HG03575 (cell line): ENCODE data around the gene CSTPP1.
"Not testable (repeated sequence)": the region's sequence is repeated elsewhere in the genome, so short reads cannot be mapped to it uniquely, and the experiment has no call there.

ENCODE experiments used
- ATAC-seq: cut with Tn5 transposase; IDR thresholded peaks from one replicate; pipeline ENCODE4 v1.9.1; 2021; ENCODE audit not compliant: unreplicated experiment, insufficient number of reproducible peaks, low FRiP score; ENCODE audit errors: extremely low read depth

CSTPP1 gene

DNA sequence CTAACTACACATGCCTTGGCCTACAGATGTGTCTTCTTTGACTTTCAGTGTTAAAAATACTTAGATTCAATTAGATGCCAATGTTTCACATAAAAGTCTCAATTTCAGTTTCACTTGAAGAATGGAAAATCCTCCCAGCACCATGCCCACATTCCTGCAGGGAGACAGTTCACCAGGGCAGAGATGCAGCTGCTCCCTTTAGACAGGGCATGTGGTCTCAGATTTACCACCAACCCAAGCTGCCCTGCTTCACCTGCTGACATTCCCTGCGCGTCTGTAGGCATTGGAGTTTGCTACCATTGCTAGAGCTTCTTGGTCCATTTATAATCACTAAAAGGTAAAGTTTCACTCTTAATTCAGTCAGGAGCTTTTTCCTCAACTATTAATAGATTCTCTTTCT lies 126.2 kb downstream of the CSTPP1 start:
- ATAC-seq = no peak

DNA sequence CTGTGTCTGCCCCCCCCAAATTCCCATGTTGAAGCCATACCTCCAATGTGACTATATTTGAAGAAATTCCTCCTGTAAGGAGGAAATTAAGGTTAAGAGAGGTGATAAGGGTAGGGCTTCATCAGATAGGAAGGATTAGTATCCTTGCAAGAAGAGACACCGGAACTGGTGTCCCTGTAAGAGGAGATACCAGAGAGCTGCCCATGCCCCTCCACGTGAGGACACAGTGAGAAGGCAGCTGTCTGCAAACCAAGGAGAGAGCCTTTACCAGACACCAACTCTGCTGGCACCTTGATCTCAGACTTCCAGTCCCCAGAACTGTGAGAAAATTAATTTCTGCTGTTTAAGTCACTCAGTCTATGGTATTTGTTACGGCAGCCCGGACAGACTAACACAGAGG lies 130.8 kb downstream of the CSTPP1 start:
- no peak for ATAC-seq

DNA sequence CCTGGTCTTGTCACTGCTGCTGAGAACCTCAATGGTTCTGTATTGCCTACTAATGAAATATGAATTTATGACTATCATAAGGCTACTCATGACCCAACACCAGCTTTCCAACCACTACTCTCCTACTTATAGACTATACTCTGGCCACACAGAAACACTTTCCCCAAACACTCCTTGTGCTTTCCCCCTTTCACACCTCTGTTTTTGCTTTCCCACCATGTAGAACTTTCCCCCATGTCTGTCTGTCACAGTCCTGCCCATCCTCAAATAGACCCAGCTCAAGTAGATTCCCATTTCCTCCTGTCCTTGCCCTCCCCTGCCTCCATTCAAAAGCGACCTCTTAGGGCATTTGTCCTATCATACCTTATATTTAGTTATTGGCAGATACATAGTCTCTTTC lies 134.2 kb downstream of the CSTPP1 start:
- ATAC-seq = no peak

DNA sequence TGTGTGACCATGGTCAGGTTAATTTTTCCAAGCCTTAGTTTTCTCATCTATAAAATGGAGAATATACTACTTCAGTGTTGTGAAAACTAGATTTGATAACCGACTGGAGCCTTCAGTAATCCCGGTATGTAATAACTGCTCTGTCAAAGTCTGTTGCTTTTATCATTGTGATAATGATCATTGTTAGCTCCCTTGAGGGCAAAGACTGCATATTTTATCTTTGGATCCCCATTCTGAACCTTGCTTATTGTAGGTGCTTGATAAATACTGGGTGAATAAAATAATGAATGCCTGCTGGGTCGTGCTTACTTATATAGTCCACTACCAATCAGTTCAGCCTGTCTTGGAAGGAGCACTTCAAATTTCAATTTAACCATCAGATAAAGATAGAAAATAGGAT lies 134.8 kb downstream of the CSTPP1 start:
- no peak for ATAC-seq

DNA sequence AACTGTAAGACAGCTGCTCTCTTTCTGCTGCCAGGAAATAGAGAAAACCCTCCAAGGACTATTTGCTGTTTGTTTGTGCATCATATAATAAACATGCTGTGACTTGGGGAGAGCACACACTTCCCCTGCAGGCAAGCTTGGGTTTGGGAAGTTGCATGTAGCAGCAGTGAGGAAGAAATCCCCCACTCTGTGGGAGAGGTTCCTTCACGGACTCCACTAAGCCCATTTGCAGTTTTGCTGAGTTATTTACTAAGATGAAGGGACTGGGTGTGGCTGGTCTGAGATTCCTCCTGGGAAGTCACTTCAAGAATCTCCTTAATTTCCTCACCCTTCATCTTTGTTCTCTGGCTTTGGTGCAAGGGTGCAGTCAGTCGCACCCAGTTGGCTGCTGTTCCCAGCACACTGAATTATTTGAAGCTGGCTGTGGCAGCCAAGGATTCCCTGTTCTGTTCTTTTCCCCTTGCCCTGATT lies 135.3 kb downstream of the CSTPP1 start:
- no peak for ATAC-seq

DNA sequence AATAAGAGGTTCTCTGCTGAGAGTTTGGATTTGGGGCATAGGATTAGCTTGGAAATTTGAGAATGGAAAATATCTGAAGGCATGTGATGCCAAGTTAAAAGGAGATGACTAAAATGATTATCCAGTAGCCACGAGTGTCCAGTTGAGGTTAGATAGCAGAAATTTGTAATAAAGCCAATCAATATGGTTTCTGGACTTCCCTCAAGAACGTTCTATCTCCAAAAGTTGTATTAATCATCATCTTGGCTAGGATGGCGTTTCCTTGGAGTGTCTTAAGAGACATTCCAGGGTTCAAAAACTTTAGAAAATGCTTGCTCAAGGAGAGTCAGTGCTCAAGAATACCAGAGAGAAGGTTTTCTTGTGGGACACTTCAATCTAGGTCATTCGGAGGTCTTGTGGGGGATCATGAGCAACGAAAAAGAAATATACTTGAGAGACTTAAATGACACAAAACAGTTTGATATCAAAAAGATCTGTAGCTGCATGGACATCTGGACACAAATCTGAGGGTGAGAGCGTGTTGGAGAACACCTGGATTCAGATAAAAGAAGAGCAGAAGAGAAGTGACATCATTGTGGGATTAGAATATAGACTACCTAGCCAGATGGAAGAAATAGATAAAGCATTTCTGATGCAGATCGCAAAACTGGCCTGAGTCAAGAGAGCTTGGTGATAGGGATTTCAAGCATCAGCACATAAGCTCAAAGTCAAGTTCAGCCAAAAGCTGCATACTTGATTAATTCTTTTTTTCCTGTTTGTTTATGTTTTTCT lies 142.4 kb downstream of the CSTPP1 start:
- ATAC-seq = no peak

DNA sequence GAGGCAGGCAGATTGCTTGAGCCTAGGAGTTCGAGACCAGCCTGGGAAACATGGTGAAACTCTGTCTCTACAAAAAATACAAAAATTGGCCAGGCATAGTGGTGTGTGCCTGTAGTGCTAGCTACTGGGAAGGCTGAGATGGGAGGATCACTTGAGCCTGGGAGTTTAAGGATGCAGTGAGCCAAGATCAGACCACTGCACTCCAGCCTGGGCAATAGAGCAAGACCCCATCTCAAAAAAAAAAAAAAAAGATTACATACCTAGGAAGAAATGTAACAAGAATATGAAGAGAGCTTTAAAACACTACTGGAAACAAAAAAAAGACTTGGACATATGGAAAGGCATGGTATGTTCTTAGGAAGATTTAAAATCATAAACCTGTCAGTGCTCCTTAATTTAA lies 144.2 kb downstream of the CSTPP1 start:
- not testable (repeated sequence) for ATAC-seq

DNA sequence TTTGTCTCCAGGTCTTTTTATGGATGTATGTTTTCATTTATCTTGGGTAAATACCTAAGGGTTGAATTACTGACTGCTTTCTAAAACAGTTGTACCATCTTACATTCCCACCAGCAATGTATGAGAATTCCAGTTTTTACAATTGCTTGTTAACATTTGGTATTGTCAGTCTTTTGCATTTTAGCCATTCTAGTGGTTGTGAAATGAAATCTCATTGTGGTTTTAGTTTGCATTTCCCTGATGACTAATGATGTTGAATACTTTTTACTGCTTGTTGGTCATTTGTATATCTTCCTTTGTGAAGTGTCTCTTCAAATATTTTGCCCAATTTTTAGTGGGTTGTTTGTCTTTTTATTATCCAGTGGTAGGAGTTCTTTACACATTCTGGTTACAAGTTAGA lies 147.4 kb downstream of the CSTPP1 start:
- no peak for ATAC-seq

DNA sequence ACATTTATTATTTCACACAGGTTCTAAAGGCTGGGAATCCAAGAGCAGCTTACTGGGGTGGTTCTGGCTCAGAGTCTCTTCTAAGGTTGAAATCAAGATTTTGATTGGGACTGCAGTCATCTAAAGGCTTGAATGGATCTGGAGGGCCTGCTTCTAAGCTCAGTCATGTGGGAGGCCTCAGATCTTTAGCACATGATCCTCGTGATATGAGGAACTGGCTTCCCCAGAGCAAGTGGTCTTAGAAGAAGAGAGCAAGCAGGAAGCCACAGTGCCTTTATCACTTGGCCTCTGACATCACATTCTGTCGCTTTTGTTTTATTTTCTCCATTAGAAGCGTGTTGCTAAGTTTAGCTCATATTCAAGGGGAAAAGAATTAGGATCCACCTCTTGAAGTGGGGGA lies 151.2 kb downstream of the CSTPP1 start:
- no peak for ATAC-seq

DNA sequence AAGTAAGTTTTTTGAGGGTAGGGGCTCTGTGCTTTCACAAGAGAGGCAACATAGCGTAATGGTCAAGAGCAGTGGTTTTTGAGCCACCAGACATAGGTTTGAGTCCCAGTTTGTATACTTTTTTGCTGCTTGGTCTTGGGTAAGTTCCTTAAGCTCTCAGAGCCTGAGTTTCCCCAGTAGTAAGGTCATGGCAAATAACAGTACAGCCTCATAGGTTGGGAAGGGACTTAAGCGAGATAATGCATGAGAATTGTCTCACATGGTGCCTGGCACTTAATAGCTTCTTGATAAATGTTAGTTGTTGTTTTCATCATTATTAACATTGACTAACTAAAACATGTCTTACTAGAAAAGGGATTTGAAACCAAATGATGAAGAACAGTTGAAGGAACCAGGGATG lies 157.0 kb downstream of the CSTPP1 start:
- no peak for ATAC-seq

DNA sequence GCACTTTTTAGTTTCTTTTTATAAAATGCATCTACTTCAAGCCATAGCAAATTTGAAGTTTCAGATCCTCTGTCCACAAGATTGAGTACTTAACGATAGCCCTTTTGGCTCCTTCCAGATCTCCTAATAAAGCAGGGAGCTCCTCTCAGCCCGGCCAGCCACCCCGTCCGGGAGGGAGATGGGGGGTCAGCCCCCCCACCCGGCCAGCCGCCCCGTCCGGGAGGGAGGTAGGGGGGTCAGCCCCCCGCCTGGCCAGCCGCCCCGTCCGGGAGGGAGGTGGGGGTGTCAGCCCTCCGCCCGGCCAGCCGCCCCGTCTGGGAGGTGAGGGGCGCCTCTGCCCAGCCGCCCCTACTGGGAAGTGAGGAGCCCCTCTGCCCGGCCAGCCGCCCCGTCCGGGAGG lies 160.3 kb downstream of the CSTPP1 start:
- not testable (repeated sequence) for ATAC-seq

DNA sequence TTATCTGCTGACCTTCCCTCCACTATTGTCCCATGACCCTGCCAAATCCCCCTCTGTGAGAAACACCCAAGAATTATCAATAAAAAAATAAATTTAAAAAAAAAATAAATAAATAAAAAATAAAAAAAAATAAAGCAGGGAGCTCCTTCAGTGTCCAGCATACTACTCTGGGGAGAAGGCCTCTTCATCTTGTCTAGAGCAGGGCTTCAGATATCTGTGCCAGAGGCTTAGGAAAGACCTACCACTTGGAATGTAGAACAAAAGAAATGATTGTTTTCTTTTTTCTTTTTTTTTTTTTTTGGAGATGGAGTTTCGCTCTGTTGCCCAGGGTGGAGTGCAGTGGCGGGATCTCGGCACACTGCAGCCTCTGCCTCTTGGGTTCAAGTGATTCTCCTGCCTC lies 161.7 kb downstream of the CSTPP1 start:
- not testable (repeated sequence) for ATAC-seq

DNA sequence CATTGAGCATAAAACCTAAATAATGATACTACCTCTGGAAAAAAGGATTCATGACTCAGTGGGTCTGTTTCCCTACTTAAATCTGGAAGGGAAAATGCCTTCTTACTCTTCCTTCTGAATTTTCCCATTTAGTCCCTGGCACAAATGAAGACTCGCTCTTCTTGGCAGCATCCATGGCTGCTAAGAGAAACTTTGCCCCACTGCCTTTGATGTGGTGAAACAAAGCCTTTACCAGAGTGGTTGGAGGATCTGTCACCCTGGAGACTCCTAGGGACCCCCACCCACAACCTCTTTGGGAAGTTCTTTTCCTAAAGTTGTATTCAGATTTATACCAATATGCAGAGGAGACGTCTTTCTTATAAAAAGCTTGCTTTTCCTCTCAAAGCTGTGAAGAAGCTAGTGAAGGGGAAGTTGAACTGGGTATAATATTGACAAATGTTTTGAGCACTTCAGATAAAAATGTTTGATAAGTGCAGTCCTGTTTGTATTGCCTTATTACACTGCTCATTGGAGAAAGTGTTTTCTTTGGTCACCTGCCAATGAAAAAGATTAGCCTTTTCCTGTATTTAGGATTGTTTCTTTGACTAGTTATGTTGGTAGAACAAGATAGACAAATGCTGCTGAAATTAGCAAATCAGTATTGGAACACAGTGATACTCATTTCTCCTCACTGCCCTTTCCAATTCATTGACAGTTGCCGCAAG lies 162.8 kb downstream of the CSTPP1 start:
- ATAC-seq = no peak

DNA sequence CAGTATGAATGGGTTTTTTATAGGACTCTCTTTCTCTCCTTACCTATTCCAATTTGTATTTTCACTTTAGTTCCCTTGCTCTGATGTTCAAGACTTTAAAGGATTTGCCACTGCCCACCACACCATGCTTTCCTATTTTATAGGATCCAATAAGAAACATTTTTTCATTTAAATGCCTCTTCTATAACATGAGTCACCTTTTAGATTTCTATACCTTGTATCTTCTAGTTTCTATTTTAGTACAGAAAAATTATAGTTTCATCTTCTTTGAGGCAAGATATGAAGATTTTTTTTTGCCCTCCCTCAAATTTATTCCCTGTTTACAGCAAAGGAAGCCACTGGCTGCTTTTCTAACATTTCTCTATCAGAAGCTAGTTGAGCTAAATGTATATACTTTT lies 163.4 kb downstream of the CSTPP1 start:
- no peak for ATAC-seq

DNA sequence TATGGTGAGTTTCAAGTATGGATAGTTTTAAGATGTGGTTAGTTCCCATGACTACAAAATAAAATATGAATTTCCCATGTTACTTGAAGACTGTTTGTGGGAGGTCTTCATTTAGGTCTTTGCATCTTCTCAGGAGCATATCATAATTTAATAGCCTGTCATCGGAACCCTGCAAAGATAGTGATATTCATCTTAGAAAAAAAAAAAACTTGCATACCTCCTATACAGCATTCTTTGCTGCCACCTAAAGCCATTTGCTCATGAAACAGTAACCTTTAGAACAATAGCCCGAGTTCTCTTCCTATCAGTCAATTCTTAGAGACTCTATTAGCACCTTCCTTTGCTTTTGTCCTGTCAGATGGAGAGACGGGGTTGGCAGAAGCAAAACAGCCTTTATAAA lies 164.8 kb downstream of the CSTPP1 start:
- no peak for ATAC-seq

DNA sequence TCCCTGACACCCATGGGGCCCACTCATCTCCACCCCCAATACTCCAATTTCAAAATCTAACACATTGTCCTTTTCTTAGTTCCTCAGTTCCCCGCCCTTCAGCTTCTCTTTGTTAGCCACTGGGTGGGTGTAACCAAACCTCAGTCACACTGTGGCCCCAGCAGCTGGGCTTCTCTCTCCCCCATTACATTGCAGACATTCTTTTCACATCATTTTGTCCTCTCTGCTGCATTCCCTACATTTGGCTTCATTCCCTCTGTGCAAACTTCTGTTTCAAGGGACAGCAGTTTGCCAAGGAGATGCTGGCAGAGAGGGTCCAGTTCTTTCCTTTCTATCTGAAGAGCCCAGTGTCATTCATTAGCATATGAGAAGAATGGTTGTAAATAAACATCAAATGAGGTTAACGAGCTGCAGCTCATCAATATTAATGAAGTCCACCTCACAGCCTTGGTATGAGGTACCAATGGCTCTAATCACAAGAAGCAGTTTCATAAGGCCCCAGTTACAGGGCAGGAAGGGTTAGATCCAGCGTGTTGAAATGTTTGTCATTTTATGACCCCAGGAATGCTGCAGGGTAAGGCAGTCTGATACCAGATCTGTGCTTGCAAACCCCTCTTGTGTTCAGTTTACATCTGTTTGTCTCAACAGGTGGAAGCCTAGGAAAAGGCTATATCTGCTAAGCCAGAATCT lies 167.8 kb downstream of the CSTPP1 start:
- no peak for ATAC-seq

DNA sequence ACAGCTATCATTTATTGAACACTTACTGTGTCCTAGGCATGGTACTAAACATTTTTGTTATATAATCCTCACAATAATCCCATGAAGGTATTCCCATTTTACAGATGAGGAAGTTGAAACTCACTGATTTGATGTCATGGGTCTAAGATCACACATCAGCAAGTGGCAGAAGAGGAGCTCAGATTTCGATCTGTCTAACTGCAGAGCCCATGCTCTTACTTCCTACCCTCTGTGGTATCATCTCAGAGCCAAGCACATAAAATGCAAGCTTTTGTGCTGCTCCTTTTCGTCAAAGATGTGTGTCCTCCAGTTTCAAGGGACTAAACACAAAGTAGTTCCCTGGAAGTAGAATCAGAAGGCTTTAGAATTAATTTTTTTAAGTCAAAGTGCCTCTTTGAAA lies 169.0 kb downstream of the CSTPP1 start:
- ATAC-seq = no peak

DNA sequence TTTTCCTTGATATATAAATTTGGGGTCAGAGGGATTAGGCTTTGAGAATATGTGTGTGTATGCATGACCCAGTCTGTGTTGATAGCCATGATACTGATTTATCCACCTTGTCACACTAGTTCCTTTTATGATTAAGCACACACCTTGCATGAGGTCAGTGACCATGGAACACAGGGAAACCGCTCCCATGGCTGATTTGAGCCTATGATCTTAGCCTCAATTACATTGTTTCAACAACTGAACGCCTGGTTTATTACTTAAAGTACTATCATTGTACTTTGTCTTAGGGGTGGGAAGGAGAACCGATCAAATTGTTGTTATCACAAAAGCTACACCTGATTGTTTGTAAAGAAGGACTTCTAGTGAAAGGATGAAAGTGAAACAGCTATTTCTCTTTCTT lies 169.4 kb downstream of the CSTPP1 start:
- ATAC-seq = no peak

DNA sequence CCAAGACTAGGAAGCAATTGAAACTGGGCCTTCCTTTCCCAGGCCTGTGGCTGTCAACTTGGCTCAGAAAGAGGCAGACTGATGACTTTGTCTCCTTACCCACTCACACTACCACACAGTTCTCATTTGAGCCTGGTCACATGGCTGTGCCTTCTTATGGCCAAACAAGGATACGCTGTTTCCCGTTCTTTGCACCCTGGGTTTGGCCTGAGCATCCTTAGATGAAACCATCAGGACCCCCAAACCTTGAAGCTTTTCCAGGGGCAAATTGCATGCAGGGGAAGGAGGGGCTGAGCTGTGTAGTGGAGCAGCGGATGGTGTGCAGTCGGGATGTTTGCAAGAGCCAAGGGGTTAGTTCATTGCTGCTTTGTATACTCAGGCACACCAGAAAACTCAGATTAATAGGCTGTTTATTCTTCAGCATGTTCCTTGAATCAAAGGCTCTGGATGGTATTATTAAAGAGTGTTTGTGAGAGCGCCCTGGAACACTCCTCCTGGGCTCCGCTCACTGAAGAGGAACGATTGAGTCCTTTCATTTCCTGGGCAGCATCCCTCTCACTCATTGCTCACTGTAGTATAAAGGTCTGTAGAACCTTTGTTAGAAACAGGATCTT lies 170.3 kb downstream of the CSTPP1 start:
- no peak for ATAC-seq

DNA sequence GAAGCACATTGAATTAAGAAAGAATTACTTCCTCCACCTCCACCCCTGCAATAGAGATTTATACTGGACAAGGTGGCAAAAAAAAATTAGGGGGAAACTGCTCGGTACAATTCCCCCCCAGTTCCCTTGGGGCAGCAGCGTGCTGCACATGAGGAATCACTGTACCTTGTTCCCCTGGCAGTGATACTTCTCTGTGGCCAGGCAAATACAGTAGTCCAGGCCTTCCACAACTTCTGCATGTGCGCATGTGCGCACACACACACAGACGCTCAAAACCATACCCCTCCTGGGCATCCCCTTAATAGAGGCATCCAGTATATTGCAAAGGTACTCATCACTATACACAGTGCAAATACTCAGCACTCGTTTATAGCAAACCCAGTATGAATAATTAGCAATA lies 171.2 kb downstream of the CSTPP1 start:
- no peak for ATAC-seq
